ENCODE results near the gene FYN. TPM values are rescaled to one million over a fixed set of nuclear protein-coding genes. Genes with fewer than 3 reads are reported as not detected.
A peak's percentile ranks its signal among the peaks of the same experiment; 100 is the strongest.

Gene FYN
- polyA plus RNA-seq, 3 donors: 88.4 to 149 (median 114) TPM

GRCh38 chr6:111819458-111819857 is 53.8 kb downstream of the FYN start:
- Histone ChIP-seq H3K27me3 (ENCODE audit: control insufficient read depth in 2 of 2, insufficient read depth in 2 of 2, low read length in 2 of 2) (no peaks in the 10 kb centered on the region), H3K4me1 (ENCODE audit: control insufficient read depth in 1 of 2, insufficient read depth in 2 of 2, low read length in 2 of 2) (peaks cover 17 to 18% of the 10 kb centered on the region in 2 donors), H3K79me2 (ENCODE audit: insufficient read depth, low read length) (peaks cover 55% of the 10 kb centered on the region), H3K9me3 (replicated peaks in 1 of 2; ENCODE audit: control insufficient read depth in 1 of 2, insufficient read depth in 1 of 2, low read length in 2 of 2) (no peaks in the 10 kb centered on the region), H3K4me3 (replicated peaks in 1 of 3; ENCODE audit: low read depth in 2 of 3, low read length in 3 of 3) (no peak overlapping the region), H3K9ac (ENCODE audit: insufficient read depth, low read length, poor library complexity, severe bottlenecking) (no peak overlapping the region), H3K27ac (ENCODE audit: low read depth in 1 of 2, low read length in 2 of 2) (peak overlapping the region in 1 of 2 donors; percentile 63), H3K4me2 (replicated peaks; ENCODE audit: extremely low read depth, low read length, poor library complexity, severe bottlenecking) (no peak overlapping the region), H2AFZ (ENCODE audit: insufficient read depth, low read depth, low read length, poor library complexity, severe bottlenecking) (no peak overlapping the region), H4K20me1 (ENCODE audit: insufficient read depth, low read length) (peaks cover 84% of the 10 kb centered on the region), H3K36me3 (replicated peaks in 1 of 2; ENCODE audit: control insufficient read depth in 1 of 2, insufficient read depth in 2 of 2, low read length in 2 of 2) (peaks cover 3 to 14% of the 10 kb centered on the region in 2 donors)
- no peak for DNase-seq
- intact Hi-C loops (cut with micrococcal nuclease): no loop called here
- H3K4me1 Mint-ChIP-seq: peaks cover 37% of the 10 kb centered on the region
- H3K27me3 Mint-ChIP-seq (ENCODE audit: low read depth in 3 of 3): no peaks in the 10 kb centered on the region
- H3K4me3 Mint-ChIP-seq: no peak overlapping the region
- H3K9me3 Mint-ChIP-seq: no peaks in the 10 kb centered on the region
- no peak overlapping the region for H3K27ac Mint-ChIP-seq
- WGBS (ENCODE audit: insufficient coverage): 100% methylated on average over 1 of the region's 3 CpGs
- TF ChIP-seq CTCF (IDR thresholded peaks at IDR 0.05): no peak
- peaks cover 28 to 35% of the 10 kb centered on the region in 2 donors for H3K36me3 Mint-ChIP-seq

- Mint-ChIP-seq H3K9me3 (no peaks in the 10 kb centered on the region), H3K27me3 (ENCODE audit: low read depth in 3 of 3) (no peaks in the 10 kb centered on the region), H3K27ac (peak overlapping the region; percentile 22 to 77 (median 48)), H3K4me3 (no peak overlapping the region), H3K4me1 (peaks cover 30% of the 10 kb centered on the region), H3K36me3 (peaks cover 34 to 39% of the 10 kb centered on the region in 2 donors)
- Histone ChIP-seq H3K4me2 (replicated peaks; ENCODE audit: extremely low read depth, low read length, poor library complexity, severe bottlenecking) (no peak overlapping the region), H3K9me3 (replicated peaks in 1 of 2; ENCODE audit: control insufficient read depth in 1 of 2, insufficient read depth in 1 of 2, low read length in 2 of 2) (no peaks in the 10 kb centered on the region), H4K20me1 (ENCODE audit: insufficient read depth, low read length) (peaks cover 82% of the 10 kb centered on the region), H3K79me2 (ENCODE audit: insufficient read depth, low read length) (peaks cover 53% of the 10 kb centered on the region), H3K27ac (ENCODE audit: low read depth in 1 of 2, low read length in 2 of 2) (peak overlapping the region in 1 of 2 donors; percentile 63), H3K4me1 (ENCODE audit: control insufficient read depth in 1 of 2, insufficient read depth in 2 of 2, low read length in 2 of 2) (peaks cover 9 to 10% of the 10 kb centered on the region in 2 donors), H3K27me3 (ENCODE audit: control insufficient read depth in 2 of 2, insufficient read depth in 2 of 2, low read length in 2 of 2) (no peaks in the 10 kb centered on the region), H2AFZ (ENCODE audit: insufficient read depth, low read depth, low read length, poor library complexity, severe bottlenecking) (no peak overlapping the region), H3K36me3 (replicated peaks in 1 of 2; ENCODE audit: control insufficient read depth in 1 of 2, insufficient read depth in 2 of 2, low read length in 2 of 2) (peaks cover 6 to 18% of the 10 kb centered on the region in 2 donors), H3K9ac (ENCODE audit: insufficient read depth, low read length, poor library complexity, severe bottlenecking) (no peak overlapping the region), H3K4me3 (replicated peaks in 1 of 3; ENCODE audit: low read depth in 2 of 3, low read length in 3 of 3) (no peak overlapping the region)
- 37% methylated on average over 5 of the region's 5 CpGs for WGBS (ENCODE audit: insufficient coverage)
- DNase-seq: peak; percentile 17 to 38 (median 27)
- intact Hi-C loops (cut with micrococcal nuclease): no loop called here
- no peak for TF ChIP-seq CTCF (IDR thresholded peaks at IDR 0.05)
Observed at GRCh38 chr6:111818539-111819226, 54.6 kb downstream of the FYN start.

Data from CD14-positive monocyte (primary cell).